Peyer's patch (tissue), 4 donors: ENCODE data around the gene LRRK2.

Experiments
- CTCF ChIP-seq, 6 experiments: fragments of 450-650 bp in 4 of 6; fragments of 200-600 bp in 2 of 6; sonication (generic) in 1 of 6; IDR thresholded peaks; one replicate each; pipeline ENCODE4 v1.5.1; 2017 to 2019; ENCODE audit warnings: antibody characterized with exemption in 6 of 6, mild to moderate bottlenecking in 3 of 6, moderate library complexity in 1 of 6
- POLR2A ChIP-seq, 2 donors: fragments of 450-650 bp; IDR thresholded peaks; one replicate each; pipeline ENCODE4 v1.5.1; 2017; ENCODE audit warnings: antibody characterized with exemption in 2 of 2, mild to moderate bottlenecking in 2 of 2, moderate library complexity in 2 of 2

GRCh38 chr12:40181490-40181889 is 43.3 kb upstream of the LRRK2 start:
- TF ChIP-seq CTCF (IDR thresholded peaks at IDR 0.05) = no peak
- no peak for TF ChIP-seq POLR2A (IDR thresholded peaks at IDR 0.05)
